OCI-LY7 (cell line): Measurements from ENCODE around the gene DOCK9.

ENCODE experiments used
- CTCF ChIP-seq: fragments of 200-600 bp; sonication (generic); conservative IDR thresholded peaks from 2 replicates; pipeline ENCODE4 v1.5.1; 2014; ENCODE audit warnings: mild to moderate bottlenecking, antibody characterized with exemption, low read length, moderate library complexity, mixed read lengths
- EZH2phosphoT487 ChIP-seq: fragments of 200-600 bp; sonication (generic); IDR thresholded peaks from 2 replicates; pipeline ENCODE4 v1.6.1; 2018; ENCODE audit warnings: low read depth, borderline replicate concordance, mild to moderate bottlenecking, mixed run types, antibody characterized with exemption, low read length, moderate library complexity, mixed read lengths

- TF ChIP-seq CTCF: no peak
- TF ChIP-seq EZH2phosphoT487: no peak
Observed at GRCh38 chr13:98963917-98964316, 13.9 kb downstream of the DOCK9 start.
